ENCODE measurements around the gene MAP4K4.

- TF ChIP-seq CTCF (IDR thresholded peaks at IDR 0.05) (no peak), EP300 (IDR thresholded peaks at IDR 0.05) (no peak)
Observed at GRCh38 chr2:101893681-101894381, 196.3 kb downstream of the MAP4K4 start.

All from stomach (tissue), 4 donors.